HEK293 (cell line): Measurements from ENCODE around the gene PRTN3.
A peak's percentile ranks its signal among the peaks of the same experiment; 100 is the strongest.

Experiments used
- CTCF ChIA-PET: fragments of 350-600 bp; formaldehyde crosslinking; extraction: SDS; loops from one replicate; lab custom pipeline; 2021; ENCODE audit warnings: antibody characterized with exemption; lab: Yijun Ruan, JAX
- POLR2A ChIA-PET: fragments of 300-600 bp; formaldehyde crosslinking; extraction: SDS; loops from one replicate; lab custom pipeline; 2020; ENCODE audit warnings: antibody characterized with exemption, inconsistent platforms; lab: Yijun Ruan, JAX
- H3K27ac ChIP-seq: fragments of 200-500 bp; sonication (Bioruptor generic); 2 replicates; pipeline ENCODE4 v1.5.1; 2014; ENCODE audit warnings: low read depth, low read length, control low read depth, inconsistent platforms; ENCODE audit errors: extremely low read depth
- H3K36me3 ChIP-seq, 2 experiments: fragments of 200-500 bp in 1 of 2; sonication (Bioruptor generic) in 1 of 2; 1 replicate in 1 of 2; 2 replicates in 1 of 2; pipeline ENCODE4 v1.5.1; 2014 to 2017; ENCODE audit warnings: inconsistent platforms in 2 of 2, low read length in 2 of 2; ENCODE audit not compliant: control insufficient read depth in 2 of 2, insufficient read depth in 1 of 2
- H3K4me1 ChIP-seq: fragments of 200-500 bp; sonication (Bioruptor generic); 2 replicates; pipeline ENCODE4 v1.5.1; 2014; ENCODE audit warnings: mild to moderate bottlenecking, low read length, inconsistent platforms; ENCODE audit not compliant: control insufficient read depth, insufficient read depth
- H3K4me3 ChIP-seq: 2 replicates; pipeline ENCODE4 v1.5.1; 2011; ENCODE audit warnings: low read depth, mild to moderate bottlenecking, control low read depth, low read length, moderate library complexity
- H3K9me3 ChIP-seq: fragments of 200-500 bp; sonication (Bioruptor generic); 2 replicates; pipeline ENCODE4 v1.5.1; 2014; ENCODE audit warnings: low read depth, low read length, inconsistent platforms; ENCODE audit not compliant: control insufficient read depth, insufficient read depth
- KLF1 ChIP-seq: fragments of 450-650 bp; formaldehyde crosslinking; IDR thresholded peaks from 2 replicates; pipeline ENCODE4 v1.5.1; 2016; ENCODE audit warnings: missing biosample characterization, missing genetic modification characterization
- KLF8 ChIP-seq: fragments of 450-650 bp; formaldehyde crosslinking; IDR thresholded peaks from 2 replicates; pipeline ENCODE4 v1.5.1; 2016; ENCODE audit warnings: missing biosample characterization, missing genetic modification characterization
- MYNN ChIP-seq: fragments of 450-650 bp; formaldehyde crosslinking; IDR thresholded peaks from 2 replicates; pipeline ENCODE4 v1.5.1; 2016; ENCODE audit warnings: missing biosample characterization, missing genetic modification characterization, borderline replicate concordance
- RBAK ChIP-seq: fragments of 450-650 bp; formaldehyde crosslinking; IDR thresholded peaks from 2 replicates; pipeline ENCODE4 v1.5.1; 2016; ENCODE audit warnings: missing biosample characterization, missing genetic modification characterization
- SETDB1 ChIP-seq: IDR thresholded peaks from one replicate; pipeline ENCODE4 v1.6.1; 2017; ENCODE audit warnings: mild to moderate bottlenecking, low read length, moderate library complexity, mixed read lengths; ENCODE audit not compliant: insufficient read length
- SP7 ChIP-seq: fragments of 450-650 bp; formaldehyde crosslinking; IDR thresholded peaks from 2 replicates; pipeline ENCODE4 v1.5.1; 2016; ENCODE audit warnings: missing biosample characterization, missing genetic modification characterization
- ZBTB48 ChIP-seq: fragments of 450-650 bp; formaldehyde crosslinking; IDR thresholded peaks from 2 replicates; pipeline ENCODE4 v1.5.1; 2016; ENCODE audit warnings: missing biosample characterization, missing genetic modification characterization
- ZNF114 ChIP-seq: fragments of 450-650 bp; formaldehyde crosslinking; IDR thresholded peaks from 2 replicates; pipeline ENCODE4 v1.5.0; 2017; ENCODE audit warnings: missing biosample characterization, missing genetic modification characterization
- ZNF23 ChIP-seq: fragments of 450-650 bp; formaldehyde crosslinking; IDR thresholded peaks from 2 replicates; pipeline ENCODE4 v1.5.1; 2016; ENCODE audit warnings: missing biosample characterization, missing genetic modification characterization, borderline replicate concordance
- ZNF248 ChIP-seq: fragments of 450-650 bp; formaldehyde crosslinking; IDR thresholded peaks from 2 replicates; pipeline ENCODE4 v1.5.1; 2017; ENCODE audit warnings: missing biosample characterization, missing genetic modification characterization
- ZNF292 ChIP-seq: fragments of 450-650 bp; formaldehyde crosslinking; IDR thresholded peaks from 2 replicates; pipeline ENCODE4 v1.5.1; 2016; ENCODE audit warnings: low read depth, missing biosample characterization, missing genetic modification characterization, borderline replicate concordance
- ZNF302 ChIP-seq: fragments of 450-650 bp; formaldehyde crosslinking; IDR thresholded peaks from 2 replicates; pipeline ENCODE4 v1.5.1; 2016; ENCODE audit warnings: missing biosample characterization, missing genetic modification characterization, low read depth
- ZNF341 ChIP-seq: fragments of 450-650 bp; formaldehyde crosslinking; IDR thresholded peaks from 2 replicates; pipeline ENCODE4; 2016; ENCODE audit warnings: low read depth, missing biosample characterization, missing genetic modification characterization
- ZNF350 ChIP-seq: fragments of 450-650 bp; formaldehyde crosslinking; IDR thresholded peaks from 2 replicates; pipeline ENCODE4 v1.5.0; 2017; ENCODE audit warnings: missing biosample characterization, mild to moderate bottlenecking, missing genetic modification characterization
- ZNF423 ChIP-seq: fragments of 450-650 bp; formaldehyde crosslinking; IDR thresholded peaks from 2 replicates; pipeline ENCODE4 v1.5.1; 2016; ENCODE audit warnings: missing biosample characterization, missing genetic modification characterization
- ZNF549 ChIP-seq: fragments of 450-650 bp; IDR thresholded peaks from 2 replicates; pipeline ENCODE4 v1.5.1; 2018; ENCODE audit warnings: missing biosample characterization, missing genetic modification characterization, mild to moderate bottlenecking, inconsistent platforms, moderate library complexity
- ZNF600 ChIP-seq: fragments of 450-650 bp; formaldehyde crosslinking; IDR thresholded peaks from 2 replicates; pipeline ENCODE4 v1.5.1; 2016; ENCODE audit warnings: missing biosample characterization, missing genetic modification characterization
- ZNF670 ChIP-seq: fragments of 450-650 bp; formaldehyde crosslinking; IDR thresholded peaks from 2 replicates; pipeline ENCODE4 v1.5.1; 2016; ENCODE audit warnings: missing biosample characterization, missing genetic modification characterization, low read depth
- ZNF792 ChIP-seq: fragments of 450-650 bp; formaldehyde crosslinking; IDR thresholded peaks from 2 replicates; pipeline ENCODE4 v1.5.1; 2016; ENCODE audit warnings: missing biosample characterization, missing genetic modification characterization
- ZSCAN30 ChIP-seq: fragments of 450-650 bp; IDR thresholded peaks from 2 replicates; pipeline ENCODE4 v1.5.1; 2018; ENCODE audit warnings: missing biosample characterization, mild to moderate bottlenecking, missing genetic modification characterization, moderate library complexity
- TF ChIP-seq, protein P1 (sequence below): sonication (generic); formaldehyde crosslinking; IDR thresholded peaks from 2 replicates; pipeline ENCODE4 v1.8.1; 2022; ENCODE audit warnings: mild to moderate bottlenecking, moderate library complexity, missing genetic modification reagents
- TF ChIP-seq, protein P2 (sequence below): fragments of 450-650 bp; IDR thresholded peaks from 2 replicates; pipeline ENCODE4 v1.5.1; 2018; ENCODE audit warnings: missing biosample characterization, mild to moderate bottlenecking, missing genetic modification characterization
- TF ChIP-seq, protein P3 (sequence below): fragments of 450-650 bp; formaldehyde crosslinking; IDR thresholded peaks from 2 replicates; pipeline ENCODE4 v1.5.1; 2016; ENCODE audit warnings: missing biosample characterization, missing genetic modification characterization, borderline replicate concordance

The PRTN3 gene

DNA sequence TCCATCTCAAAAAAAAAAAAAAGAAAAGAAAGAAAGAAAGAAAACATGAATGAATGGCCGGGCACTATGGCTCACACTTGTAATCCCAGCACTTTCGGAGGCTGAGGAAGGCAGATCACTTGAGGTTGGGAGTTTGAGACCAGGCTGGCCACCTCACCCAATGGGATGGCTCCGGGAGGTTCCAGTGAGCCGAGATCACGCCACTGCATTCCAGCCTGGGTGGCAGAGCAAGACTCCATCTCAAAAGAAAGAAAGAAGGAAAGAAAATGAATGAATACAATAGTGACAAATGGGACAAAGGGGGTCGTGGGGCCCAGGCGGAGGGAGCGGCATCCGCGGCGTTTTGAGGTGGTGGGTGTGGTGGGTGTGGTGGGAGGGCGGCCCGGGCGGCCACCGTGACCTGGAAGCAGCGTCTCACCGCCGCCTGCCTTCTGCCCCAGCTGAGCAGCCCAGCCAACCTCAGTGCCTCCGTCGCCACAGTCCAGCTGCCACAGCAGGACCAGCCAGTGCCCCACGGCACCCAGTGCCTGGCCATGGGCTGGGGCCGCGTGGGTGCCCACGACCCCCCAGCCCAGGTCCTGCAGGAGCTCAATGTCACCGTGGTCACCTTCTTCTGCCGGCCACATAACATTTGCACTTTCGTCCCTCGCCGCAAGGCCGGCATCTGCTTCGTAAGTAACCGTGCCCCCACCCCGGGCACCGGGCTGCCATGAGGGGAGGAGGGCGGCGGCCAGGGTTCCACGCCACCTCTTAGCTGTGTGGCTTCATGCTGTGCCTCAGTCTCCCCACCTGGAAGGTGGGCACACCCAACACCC is 5.1 kb downstream of the PRTN3 start:
- H3K4me1 ChIP-seq = no peaks in the 10 kb centered on the region; the same call in 1 of the 2 replicates
- H3K36me3 ChIP-seq = no peaks in the 10 kb centered on the region
- CTCF ChIA-PET = interaction anchor here (0.8 to 1.0 kb wide), 3 partner anchors 18 to 75 kb away, joined by 3 to 5 read pairs (median 4); partner anchors contain the start of genes MED16 and RNU6-9
- no peak overlapping the region for H3K4me3 ChIP-seq
- no peaks in the 10 kb centered on the region for H3K9me3 ChIP-seq
- no peak overlapping the region for H3K27ac ChIP-seq
- POLR2A ChIA-PET = no interaction called here
- TF ChIP-seq ZNF600 = peak; percentile 70; the same call in 1 of the 2 replicates
- TF ChIP-seq, protein P1, sequence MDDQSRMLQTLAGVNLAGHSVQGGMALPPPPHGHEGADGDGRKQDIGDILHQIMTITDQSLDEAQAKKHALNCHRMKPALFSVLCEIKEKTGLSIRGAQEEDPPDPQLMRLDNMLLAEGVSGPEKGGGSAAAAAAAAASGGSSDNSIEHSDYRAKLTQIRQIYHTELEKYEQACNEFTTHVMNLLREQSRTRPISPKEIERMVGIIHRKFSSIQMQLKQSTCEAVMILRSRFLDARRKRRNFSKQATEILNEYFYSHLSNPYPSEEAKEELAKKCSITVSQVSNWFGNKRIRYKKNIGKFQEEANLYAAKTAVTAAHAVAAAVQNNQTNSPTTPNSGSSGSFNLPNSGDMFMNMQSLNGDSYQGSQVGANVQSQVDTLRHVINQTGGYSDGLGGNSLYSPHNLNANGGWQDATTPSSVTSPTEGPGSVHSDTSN = no peak
- TF ChIP-seq KLF1 (tag by site-specific recombination) = peak; percentile 88
- no peak for TF ChIP-seq ZNF248 (tag by site-specific recombination)
- TF ChIP-seq, protein P2, sequence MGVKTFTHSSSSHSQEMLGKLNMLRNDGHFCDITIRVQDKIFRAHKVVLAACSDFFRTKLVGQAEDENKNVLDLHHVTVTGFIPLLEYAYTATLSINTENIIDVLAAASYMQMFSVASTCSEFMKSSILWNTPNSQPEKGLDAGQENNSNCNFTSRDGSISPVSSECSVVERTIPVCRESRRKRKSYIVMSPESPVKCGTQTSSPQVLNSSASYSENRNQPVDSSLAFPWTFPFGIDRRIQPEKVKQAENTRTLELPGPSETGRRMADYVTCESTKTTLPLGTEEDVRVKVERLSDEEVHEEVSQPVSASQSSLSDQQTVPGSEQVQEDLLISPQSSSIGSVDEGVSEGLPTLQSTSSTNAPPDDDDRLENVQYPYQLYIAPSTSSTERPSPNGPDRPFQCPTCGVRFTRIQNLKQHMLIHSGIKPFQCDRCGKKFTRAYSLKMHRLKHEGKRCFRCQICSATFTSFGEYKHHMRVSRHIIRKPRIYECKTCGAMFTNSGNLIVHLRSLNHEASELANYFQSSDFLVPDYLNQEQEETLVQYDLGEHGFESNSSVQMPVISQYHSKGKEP (tag by site-specific recombination) = no peak
- no peak for TF ChIP-seq ZNF302
- TF ChIP-seq ZNF292 (tag by site-specific recombination) = no peak
- no peak for TF ChIP-seq ZNF423 (tag by site-specific recombination)
- TF ChIP-seq KLF8 = peak; percentile 34; the same call in 1 of the 2 replicates
- no peak for TF ChIP-seq SETDB1
- no peak for TF ChIP-seq ZNF341 (tag by site-specific recombination)
- no peak for TF ChIP-seq ZSCAN30 (tag by site-specific recombination)
- TF ChIP-seq ZNF792 (tag by site-specific recombination) = no peak
- no peak for TF ChIP-seq ZNF670 (tag by site-specific recombination)
- TF ChIP-seq MYNN (tag by site-specific recombination) = no peak
- TF ChIP-seq ZNF350 (tag by site-specific recombination) = no peak
- no peak for TF ChIP-seq SP7 (tag by site-specific recombination)
- TF ChIP-seq RBAK (tag by site-specific recombination) = no peak
- TF ChIP-seq, protein P3, sequence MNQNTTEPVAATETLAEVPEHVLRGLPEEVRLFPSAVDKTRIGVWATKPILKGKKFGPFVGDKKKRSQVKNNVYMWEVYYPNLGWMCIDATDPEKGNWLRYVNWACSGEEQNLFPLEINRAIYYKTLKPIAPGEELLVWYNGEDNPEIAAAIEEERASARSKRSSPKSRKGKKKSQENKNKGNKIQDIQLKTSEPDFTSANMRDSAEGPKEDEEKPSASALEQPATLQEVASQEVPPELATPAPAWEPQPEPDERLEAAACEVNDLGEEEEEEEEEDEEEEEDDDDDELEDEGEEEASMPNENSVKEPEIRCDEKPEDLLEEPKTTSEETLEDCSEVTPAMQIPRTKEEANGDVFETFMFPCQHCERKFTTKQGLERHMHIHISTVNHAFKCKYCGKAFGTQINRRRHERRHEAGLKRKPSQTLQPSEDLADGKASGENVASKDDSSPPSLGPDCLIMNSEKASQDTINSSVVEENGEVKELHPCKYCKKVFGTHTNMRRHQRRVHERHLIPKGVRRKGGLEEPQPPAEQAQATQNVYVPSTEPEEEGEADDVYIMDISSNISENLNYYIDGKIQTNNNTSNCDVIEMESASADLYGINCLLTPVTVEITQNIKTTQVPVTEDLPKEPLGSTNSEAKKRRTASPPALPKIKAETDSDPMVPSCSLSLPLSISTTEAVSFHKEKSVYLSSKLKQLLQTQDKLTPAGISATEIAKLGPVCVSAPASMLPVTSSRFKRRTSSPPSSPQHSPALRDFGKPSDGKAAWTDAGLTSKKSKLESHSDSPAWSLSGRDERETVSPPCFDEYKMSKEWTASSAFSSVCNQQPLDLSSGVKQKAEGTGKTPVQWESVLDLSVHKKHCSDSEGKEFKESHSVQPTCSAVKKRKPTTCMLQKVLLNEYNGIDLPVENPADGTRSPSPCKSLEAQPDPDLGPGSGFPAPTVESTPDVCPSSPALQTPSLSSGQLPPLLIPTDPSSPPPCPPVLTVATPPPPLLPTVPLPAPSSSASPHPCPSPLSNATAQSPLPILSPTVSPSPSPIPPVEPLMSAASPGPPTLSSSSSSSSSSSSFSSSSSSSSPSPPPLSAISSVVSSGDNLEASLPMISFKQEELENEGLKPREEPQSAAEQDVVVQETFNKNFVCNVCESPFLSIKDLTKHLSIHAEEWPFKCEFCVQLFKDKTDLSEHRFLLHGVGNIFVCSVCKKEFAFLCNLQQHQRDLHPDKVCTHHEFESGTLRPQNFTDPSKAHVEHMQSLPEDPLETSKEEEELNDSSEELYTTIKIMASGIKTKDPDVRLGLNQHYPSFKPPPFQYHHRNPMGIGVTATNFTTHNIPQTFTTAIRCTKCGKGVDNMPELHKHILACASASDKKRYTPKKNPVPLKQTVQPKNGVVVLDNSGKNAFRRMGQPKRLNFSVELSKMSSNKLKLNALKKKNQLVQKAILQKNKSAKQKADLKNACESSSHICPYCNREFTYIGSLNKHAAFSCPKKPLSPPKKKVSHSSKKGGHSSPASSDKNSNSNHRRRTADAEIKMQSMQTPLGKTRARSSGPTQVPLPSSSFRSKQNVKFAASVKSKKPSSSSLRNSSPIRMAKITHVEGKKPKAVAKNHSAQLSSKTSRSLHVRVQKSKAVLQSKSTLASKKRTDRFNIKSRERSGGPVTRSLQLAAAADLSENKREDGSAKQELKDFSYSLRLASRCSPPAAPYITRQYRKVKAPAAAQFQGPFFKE (tag by site-specific recombination) = no peak
- no peak for TF ChIP-seq ZNF23
- no peak for TF ChIP-seq ZBTB48 (tag by site-specific recombination)
- no peak for TF ChIP-seq ZNF549
- TF ChIP-seq ZNF114 = no peak
- TF ChIP-seq, all 188 proteins: peak for 3
